ENCODE measurements around the gene SMAD2. TPM values are rescaled to one million over a fixed set of nuclear protein-coding genes. Genes with fewer than 3 reads are reported as not detected.

The SMAD2 gene
- total RNA-seq, 3 donors from 2014 or later, result 35.1 to 101 (median 73.6) TPM

DNA sequence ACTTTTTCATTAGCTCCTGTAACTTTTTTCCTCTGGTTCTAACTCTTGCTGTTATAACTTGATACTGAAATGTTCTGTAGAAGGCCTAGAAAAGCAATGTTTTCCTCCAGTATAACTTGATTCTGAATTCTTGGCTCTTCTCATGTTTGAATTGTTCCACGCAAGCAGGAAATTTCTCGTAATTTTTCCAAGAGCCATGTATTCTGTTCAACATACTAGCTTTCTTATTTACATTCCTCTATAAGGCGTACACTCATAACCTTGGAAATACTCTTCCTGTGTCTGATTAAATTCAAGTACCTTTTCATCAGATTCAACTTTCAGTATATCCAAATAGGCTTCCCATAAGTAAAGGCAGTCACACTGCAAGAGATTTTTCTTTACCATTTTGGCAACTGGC, 109.1 kb downstream of the SMAD2 start:
- no peak for DNase-seq (ENCODE audit: low spot score in 2 of 2)
- Histone ChIP-seq H3K27ac (no peak overlapping the region), H3K36me3 (no peaks in the 10 kb centered on the region), H3K4me1 (no peaks in the 10 kb centered on the region), H3K27me3 (no peaks in the 10 kb centered on the region), H3K9me3 (no peaks in the 10 kb centered on the region), H3K4me3 (no peak overlapping the region)
- TF ChIP-seq POLR2AphosphoS5 (IDR thresholded peaks at IDR 0.05) (no peak), CTCF (IDR thresholded peaks at IDR 0.05) (no peak), POLR2A (IDR thresholded peaks at IDR 0.05) (no peak)
- intact Hi-C loops (cut with DNase I; ENCODE audit: low total_unique reads), result no loop called here

- Histone ChIP-seq H3K27ac (no peak overlapping the region), H3K9me3 (no peaks in the 10 kb centered on the region), H3K27me3 (no peaks in the 10 kb centered on the region), H3K36me3 (no peaks in the 10 kb centered on the region), H3K4me1 (no peaks in the 10 kb centered on the region), H3K4me3 (peak overlapping the region in 2 of 3 donors; percentile 10 to 38)
- TF ChIP-seq POLR2A (IDR thresholded peaks at IDR 0.05) (no peak), POLR2AphosphoS5 (IDR thresholded peaks at IDR 0.05) (no peak), CTCF (IDR thresholded peaks at IDR 0.05) (no peak)
- intact Hi-C loops (cut with DNase I; ENCODE audit: low total_unique reads), result no loop called here
- DNase-seq (ENCODE audit: low spot score in 2 of 2), result no peak
These were observed 112.7 kb downstream of the SMAD2 start for GRCh38 chr18:47817795-47818077.

DNA sequence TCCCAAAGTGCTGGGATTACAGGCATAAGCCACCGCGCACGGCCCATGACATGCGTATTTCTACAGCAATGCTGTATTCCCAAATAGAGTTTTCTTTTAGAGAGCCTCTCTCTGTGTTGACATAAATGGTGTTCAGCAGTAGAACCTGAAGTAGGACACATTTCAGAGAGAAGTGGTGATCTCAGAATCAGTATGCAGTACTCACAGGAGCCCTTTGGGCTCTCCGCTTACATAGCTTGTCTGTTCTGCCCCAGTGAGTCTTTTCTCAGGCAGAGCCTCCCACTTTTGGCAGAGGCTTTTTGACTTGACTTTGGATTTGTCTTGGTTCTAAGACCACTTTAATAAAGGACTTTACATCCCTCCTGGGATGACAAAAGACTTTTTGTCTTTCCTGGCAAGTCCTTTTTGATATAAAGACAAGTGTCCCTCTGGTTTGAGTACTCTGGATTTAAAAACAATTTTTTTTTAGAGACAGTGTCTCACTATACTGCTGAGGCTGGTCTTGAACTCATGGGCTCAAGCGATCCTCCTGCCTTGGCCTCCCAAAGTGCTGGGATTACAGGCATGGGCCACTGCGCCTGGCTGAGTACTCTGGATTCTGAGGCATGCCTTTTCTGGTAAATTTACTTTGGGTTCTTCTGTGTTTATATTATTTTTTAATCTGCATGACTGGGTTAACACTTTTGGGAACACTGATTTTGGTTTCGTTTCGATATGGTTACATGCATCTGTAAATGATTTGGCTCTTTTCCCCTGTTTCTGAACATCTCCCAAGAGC, 113.3 kb downstream of the SMAD2 start:
- TF ChIP-seq POLR2A (IDR thresholded peaks at IDR 0.05) (no peak), CTCF (IDR thresholded peaks at IDR 0.05) (no peak), POLR2AphosphoS5 (IDR thresholded peaks at IDR 0.05) (no peak)

GRCh38 chr18:47815486-47816270, 114.8 kb downstream of the SMAD2 start:
- H3K9me3 ChIP-seq, result no peaks in the 10 kb centered on the region
- H3K36me3 ChIP-seq, result no peaks in the 10 kb centered on the region
- no peaks in the 10 kb centered on the region for H3K27me3 ChIP-seq
- no peak overlapping the region for H3K4me3 ChIP-seq
- DNase-seq (ENCODE audit: low spot score in 2 of 2), result peak in 1 of 2 donors; percentile 32
- TF ChIP-seq CTCF (IDR thresholded peaks at IDR 0.05), result no peak
- TF ChIP-seq POLR2AphosphoS5 (IDR thresholded peaks at IDR 0.05), result peak in 1 of 3 donors; percentile 11
- TF ChIP-seq POLR2A (IDR thresholded peaks at IDR 0.05), result no peak
- no peaks in the 10 kb centered on the region for H3K4me1 ChIP-seq
- intact Hi-C loops (cut with DNase I; ENCODE audit: low total_unique reads), result no loop called here
- peak overlapping the region; percentile 29 to 42 for H3K27ac ChIP-seq

More for the DNA sequence above, 113.3 kb downstream of the SMAD2 start:
- Histone ChIP-seq H3K9me3 (no peaks in the 10 kb centered on the region), H3K27me3 (no peaks in the 10 kb centered on the region), H3K27ac (no peak overlapping the region), H3K4me1 (no peaks in the 10 kb centered on the region), H3K36me3 (no peaks in the 10 kb centered on the region), H3K4me3 (peak overlapping the region in 2 of 3 donors; percentile 10 to 38)
- DNase-seq (ENCODE audit: low spot score in 2 of 2), result no peak
- intact Hi-C loops (cut with DNase I; ENCODE audit: low total_unique reads), result no loop called here

DNA sequence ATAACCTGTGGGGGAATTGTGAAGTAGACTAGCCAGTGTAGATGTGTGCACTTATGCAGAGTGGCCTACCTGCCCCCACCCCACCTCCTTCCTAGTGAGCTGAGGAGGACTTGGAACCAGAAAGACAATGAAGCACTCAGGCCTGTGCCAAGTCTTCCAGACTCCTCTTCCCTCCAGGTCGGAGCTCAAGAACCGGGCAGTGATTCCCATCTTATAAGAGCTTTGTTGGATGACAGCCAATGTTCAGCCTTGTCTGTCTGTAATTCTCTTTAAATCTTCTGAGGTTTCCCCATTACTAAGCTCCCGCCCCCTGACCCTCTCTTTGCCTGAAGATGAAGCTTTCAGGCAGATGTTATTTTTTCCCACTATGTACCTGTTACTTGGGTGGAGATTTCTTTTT, 121.0 kb downstream of the SMAD2 start:
- TF ChIP-seq CTCF (IDR thresholded peaks at IDR 0.05) (no peak), POLR2AphosphoS5 (IDR thresholded peaks at IDR 0.05) (no peak), POLR2A (IDR thresholded peaks at IDR 0.05) (no peak)
- H3K27me3 ChIP-seq, result no peaks in the 10 kb centered on the region
- no peak for DNase-seq (ENCODE audit: low spot score in 2 of 2)
- intact Hi-C loops (cut with DNase I; ENCODE audit: low total_unique reads), result no loop called here
- H3K27ac ChIP-seq, result no peak overlapping the region
- no peak overlapping the region for H3K4me3 ChIP-seq
- no peaks in the 10 kb centered on the region for H3K4me1 ChIP-seq
- no peaks in the 10 kb centered on the region for H3K9me3 ChIP-seq
- no peaks in the 10 kb centered on the region for H3K36me3 ChIP-seq
